ENCODE measurements around the gene ZBED2. TPM values are rescaled to one million over a fixed set of nuclear protein-coding genes. Genes with fewer than 3 reads are reported as not detected.
"Not testable (repeated sequence)": the region's sequence is repeated elsewhere in the genome, so short reads cannot be mapped to it uniquely, and the experiment has no call there.

The ZBED2 gene
- total RNA-seq, 1 donor from 2014 or later, result not detected

- DNase-seq (ENCODE audit: low spot score), result no peak
- intact Hi-C loops (cut with DNase I), result no loop called here
Measured at GRCh38 chr3:111578867-111579266, 16.3 kb downstream of the ZBED2 start.

GRCh38 chr3:111577798-111578685 lies 17.1 kb downstream of the ZBED2 start:
- intact Hi-C loops (cut with DNase I), result no loop called here

DNA sequence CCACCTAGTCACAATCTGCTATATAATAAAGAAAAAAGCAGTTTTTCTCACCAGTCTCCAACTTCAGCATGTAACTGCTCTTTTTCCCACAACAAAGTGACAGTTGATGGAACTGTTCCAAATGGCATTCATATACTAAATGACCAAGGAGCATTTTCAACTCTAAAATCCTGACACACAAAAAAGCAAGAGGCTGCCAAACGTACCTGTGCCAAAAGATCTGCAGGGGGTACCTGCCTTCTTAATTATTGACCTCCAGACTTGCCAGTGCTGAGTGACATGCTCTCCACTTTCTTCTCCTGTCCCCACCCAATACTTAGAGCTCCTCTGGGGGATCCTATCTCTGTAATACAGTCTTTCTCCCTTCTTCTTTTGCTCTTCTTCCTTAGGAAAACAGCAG lies 18.0 kb downstream of the ZBED2 start:
- intact Hi-C loops (cut with DNase I), result no loop called here
- DNase-seq (ENCODE audit: low spot score), result no peak

More at GRCh38 chr3:111577798-111578685, 17.1 kb downstream of the ZBED2 start:
- DNase-seq (ENCODE audit: low spot score), result no peak

GRCh38 chr3:111571907-111572460 lies 23.2 kb downstream of the ZBED2 start:
- DNase-seq (ENCODE audit: low spot score), result no peak
- intact Hi-C loops (cut with DNase I), result no loop called here

DNA sequence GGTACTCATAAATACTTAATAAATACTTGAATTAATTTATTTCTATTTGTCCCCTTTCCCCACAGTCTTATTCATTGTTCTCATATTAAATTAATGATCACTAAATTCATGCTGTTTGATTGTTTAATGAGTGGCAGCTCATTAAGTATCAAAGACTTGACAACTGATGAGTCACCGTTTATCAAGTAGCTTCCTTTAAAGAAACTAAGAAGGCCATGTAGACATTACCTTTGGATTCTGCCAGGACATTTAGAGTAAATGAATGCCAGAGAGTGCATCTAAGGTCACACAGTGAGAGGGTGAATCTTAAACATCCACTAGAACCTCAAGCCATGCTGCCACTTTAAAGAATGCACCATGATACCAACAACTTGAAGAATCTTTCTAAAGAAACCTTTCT lies 23.9 kb downstream of the ZBED2 start:
- intact Hi-C loops (cut with DNase I), result no loop called here
- no peak for DNase-seq (ENCODE audit: low spot score)

DNA sequence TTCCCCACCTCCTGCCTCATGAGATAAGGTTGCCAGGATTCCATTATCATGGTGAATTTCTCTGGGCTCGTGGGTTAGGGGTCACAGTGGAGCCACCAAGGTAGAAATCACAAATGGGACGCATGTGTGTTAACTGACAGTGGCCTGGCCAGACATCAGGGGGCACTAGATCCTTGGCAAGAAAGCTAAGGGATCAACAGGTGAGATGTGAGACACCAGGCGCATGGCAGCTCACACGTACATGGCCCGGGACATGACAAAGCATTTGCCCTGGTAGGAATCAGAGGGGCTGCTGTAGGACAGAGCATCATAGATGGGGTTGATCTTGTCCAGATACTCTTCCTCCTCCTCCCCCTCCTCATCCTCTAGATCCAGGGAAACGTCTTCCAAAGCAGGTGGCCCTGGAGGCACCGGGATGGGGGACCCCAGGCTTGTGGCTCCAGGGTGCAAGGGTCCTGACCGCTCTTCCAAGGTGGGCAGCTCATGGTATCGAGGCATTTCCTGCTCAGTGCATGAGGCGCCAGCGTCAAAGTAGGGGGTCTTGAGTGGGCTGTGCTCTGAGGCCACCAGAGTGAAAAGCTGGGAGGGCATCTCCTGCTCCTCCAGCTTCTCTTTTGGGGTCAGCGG lies 24.6 kb downstream of the ZBED2 start:
- intact Hi-C loops (cut with DNase I), result no loop called here
- DNase-seq (ENCODE audit: low spot score), result no peak

GRCh38 chr3:111568911-111569310 lies 26.2 kb downstream of the ZBED2 start:
- intact Hi-C loops (cut with DNase I), result no loop called here
- DNase-seq (ENCODE audit: low spot score), result no peak

DNA sequence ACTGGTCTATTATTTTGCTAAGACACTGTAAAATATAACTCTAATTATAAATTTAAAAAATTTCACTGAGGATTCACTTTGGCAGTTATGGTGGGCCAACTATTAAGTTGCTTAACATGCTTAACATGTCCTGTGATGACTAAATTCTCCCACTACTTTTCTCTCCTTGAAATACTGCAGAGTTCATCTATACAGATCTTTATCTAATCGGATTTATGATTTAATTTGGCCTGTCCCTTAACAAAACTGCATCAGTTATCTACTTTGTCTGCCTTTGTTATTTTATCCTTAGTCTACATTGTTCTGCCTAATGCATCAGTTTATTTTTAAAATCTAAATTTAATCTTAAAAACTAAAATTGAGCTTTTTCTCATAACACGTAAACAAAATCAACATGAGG lies 26.8 kb downstream of the ZBED2 start:
- no peak for DNase-seq (ENCODE audit: low spot score)
- intact Hi-C loops (cut with DNase I), result no loop called here

DNA sequence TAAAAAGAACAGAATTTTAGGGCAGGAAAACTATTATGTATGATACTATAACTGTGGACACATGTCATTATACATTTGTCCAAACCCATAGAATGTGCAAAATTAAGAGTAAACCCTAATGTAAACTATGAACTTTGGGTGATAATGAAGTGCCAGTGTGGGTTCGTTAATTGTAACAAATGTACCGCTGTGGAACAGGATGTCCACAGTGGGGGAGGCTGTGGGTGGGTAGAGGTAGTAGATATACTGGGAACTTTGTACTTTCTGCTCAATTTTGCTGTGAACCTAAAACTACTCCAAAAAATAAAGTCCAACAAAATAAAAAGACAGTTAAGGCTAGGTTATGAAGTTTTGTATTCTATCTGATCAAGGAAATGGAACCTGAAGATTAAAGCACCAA lies 28.3 kb downstream of the ZBED2 start:
- no peak for DNase-seq (ENCODE audit: low spot score)
- intact Hi-C loops (cut with DNase I), result no loop called here

DNA sequence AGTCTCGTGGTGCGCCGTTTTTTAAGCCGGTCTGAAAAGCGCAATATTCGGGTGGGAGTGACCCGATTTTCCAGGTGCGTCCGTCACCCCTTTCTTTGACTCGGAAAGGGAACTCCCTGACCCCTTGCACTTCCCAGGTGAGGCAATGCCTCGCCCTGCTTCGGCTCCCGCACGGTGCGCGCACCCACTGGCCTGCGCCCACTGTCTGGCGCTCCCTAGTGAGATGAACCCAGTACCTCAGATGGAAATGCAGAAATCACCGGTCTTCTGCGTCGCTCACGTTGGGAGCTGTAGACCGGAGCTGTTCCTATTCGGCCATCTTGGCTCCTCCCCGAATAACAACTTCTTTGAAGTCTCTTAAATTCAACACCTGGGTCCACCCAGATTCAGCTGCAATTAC lies 33.2 kb downstream of the ZBED2 start:
- DNase-seq (ENCODE audit: low spot score); intact Hi-C loops (cut with DNase I): not testable (repeated sequence)

DNA sequence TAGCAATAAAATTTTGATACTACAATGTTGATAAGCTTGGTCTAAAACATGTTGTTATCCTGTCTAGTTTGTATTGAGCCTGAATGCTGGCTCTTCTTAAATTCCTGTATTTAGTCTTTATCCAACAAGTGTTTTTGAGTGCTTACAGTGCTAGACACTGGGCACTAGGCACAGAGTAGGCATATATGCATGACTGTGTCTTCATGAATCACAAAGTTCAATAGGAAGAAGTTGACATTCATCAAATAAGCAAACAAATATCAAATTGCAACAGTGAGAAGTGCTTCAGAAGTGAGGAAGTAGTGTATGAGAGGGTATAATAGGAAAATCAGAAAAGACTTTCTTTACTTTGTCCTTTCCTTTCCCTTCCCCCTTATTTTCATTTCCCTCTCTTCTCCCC lies 46.4 kb downstream of the ZBED2 start:
- DNase-seq (ENCODE audit: low spot score), result no peak
- intact Hi-C loops (cut with DNase I), result no loop called here

DNA sequence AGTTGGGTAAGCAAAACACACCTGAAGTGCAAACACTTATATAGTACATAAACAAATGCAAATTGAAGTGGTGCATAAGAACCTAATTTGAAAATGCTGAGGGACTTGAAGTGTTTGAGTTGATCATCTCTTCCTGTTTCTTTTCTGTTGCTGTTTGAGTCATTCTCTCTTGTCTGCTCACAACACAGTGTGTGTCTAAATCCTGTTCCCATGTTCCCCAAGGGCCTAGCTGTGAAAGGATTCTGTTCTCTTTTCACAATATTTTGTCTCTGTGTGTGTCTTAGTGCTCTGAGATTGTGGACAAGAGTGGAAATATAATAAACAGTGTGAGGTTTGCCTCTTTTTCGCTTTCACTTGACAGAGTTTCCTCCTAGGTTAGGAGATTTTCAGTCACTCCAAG lies 47.1 kb downstream of the ZBED2 start:
- intact Hi-C loops (cut with DNase I), result no loop called here
- no peak for DNase-seq (ENCODE audit: low spot score)

DNA sequence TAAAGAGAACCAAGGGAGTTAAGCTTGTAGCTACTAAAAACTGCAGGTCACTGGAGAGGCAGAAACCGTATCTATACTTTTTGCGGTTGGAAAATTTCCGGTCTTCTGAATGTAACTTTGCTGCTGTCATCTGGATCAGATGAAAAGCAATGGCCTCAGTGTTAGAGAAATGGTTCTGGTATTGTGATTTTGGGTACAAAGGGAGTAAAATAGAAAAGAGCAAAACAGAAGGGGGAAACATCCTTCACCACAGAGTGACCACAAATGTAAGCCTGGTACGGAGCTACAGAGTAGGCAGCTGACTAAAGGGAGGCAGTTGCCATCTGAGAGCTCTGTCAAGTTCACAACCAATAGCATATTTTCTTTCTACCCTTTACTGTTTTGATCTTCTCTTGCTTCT lies 47.5 kb downstream of the ZBED2 start:
- DNase-seq (ENCODE audit: low spot score), result no peak
- intact Hi-C loops (cut with DNase I), result no loop called here

DNA sequence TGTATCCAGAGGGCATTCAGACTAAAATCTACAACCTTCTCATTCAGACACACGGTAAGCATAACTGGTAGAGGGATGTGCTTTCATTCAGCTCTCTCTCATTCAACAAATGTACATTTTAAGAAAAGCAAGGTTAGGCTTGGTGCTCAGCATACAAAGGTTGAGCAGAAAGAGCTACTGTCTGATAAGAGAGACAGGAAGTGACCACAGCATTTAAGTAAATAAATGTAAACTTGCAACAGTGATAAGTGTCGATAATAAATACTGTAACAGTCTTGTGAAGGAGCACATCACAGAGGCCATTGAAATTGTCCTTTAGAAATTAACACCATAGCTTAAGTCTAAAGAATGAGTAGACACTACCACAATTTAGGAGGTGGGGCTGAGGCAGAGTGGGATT lies 49.8 kb downstream of the ZBED2 start:
- intact Hi-C loops (cut with DNase I), result no loop called here

More for the DNA sequence above, 49.8 kb downstream of the ZBED2 start:
- DNase-seq (ENCODE audit: low spot score), result no peak

Other genes with a start within 250 kb of the ZBED2 start
- 0.57 TPM for gene CD96, start 53.1 kb downstream of the ZBED2 start, total RNA-seq
- gene PLCXD2, start 79.3 kb upstream of the ZBED2 start, total RNA-seq, result 2.2 TPM

Measured in cardiac septum (tissue), 1 donor.